ENCODE measurements around the gene MRPS15.
"Not testable (repeated sequence)": the region's sequence is repeated elsewhere in the genome, so short reads cannot be mapped to it uniquely, and the experiment has no call there.

Gene MRPS15

GRCh38 chr1:36497207-36497606, 33.0 kb upstream of the MRPS15 start:
- H3K27ac ChIP-seq, result no peak overlapping the region
- TF ChIP-seq, protein P1, sequence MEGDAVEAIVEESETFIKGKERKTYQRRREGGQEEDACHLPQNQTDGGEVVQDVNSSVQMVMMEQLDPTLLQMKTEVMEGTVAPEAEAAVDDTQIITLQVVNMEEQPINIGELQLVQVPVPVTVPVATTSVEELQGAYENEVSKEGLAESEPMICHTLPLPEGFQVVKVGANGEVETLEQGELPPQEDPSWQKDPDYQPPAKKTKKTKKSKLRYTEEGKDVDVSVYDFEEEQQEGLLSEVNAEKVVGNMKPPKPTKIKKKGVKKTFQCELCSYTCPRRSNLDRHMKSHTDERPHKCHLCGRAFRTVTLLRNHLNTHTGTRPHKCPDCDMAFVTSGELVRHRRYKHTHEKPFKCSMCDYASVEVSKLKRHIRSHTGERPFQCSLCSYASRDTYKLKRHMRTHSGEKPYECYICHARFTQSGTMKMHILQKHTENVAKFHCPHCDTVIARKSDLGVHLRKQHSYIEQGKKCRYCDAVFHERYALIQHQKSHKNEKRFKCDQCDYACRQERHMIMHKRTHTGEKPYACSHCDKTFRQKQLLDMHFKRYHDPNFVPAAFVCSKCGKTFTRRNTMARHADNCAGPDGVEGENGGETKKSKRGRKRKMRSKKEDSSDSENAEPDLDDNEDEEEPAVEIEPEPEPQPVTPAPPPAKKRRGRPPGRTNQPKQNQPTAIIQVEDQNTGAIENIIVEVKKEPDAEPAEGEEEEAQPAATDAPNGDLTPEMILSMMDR (IDR thresholded peaks at IDR 0.05), result no peak

DNA sequence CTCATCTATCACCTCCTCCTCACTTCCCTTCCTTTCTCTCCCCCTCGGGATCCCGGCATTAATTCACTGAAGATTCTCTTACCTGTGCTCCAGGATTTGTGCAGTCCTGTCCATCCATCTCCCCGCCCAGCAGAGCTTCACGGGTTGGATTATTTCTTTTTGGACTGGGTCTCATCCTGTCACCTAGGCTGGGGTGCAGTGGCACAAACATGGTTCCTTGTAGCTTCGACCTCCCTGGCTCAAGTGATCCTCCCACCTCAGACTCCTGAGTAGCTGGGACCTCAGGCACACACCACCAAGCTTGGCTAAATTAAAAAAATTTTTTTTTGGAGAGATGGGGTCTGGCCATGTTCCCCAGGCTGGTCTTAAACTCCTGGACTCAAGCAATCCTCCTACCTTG, 30.8 kb upstream of the MRPS15 start:
- no peak overlapping the region for H3K4me3 ChIP-seq (ENCODE audit: low read depth, low read length)
- H3K36me3 ChIP-seq (ENCODE audit: control insufficient read depth, insufficient read depth, low read length), result no peaks in the 10 kb centered on the region
- H2AFZ ChIP-seq, result no peak overlapping the region
- TF ChIP-seq, protein P1 (IDR thresholded peaks at IDR 0.05), result no peak
- no peaks in the 10 kb centered on the region for H3K79me2 ChIP-seq
- no peaks in the 10 kb centered on the region for H3K4me1 ChIP-seq
- H3K4me2 ChIP-seq (ENCODE audit: low read length), result no peak overlapping the region
- no peak overlapping the region for H3K9ac ChIP-seq
- H3K9me3 ChIP-seq (ENCODE audit: control insufficient read depth, low read length), result no peaks in the 10 kb centered on the region
- no peak overlapping the region for H3K27ac ChIP-seq
- no peaks in the 10 kb centered on the region for H3K27me3 ChIP-seq (ENCODE audit: control insufficient read depth, insufficient read depth, low read length)

More at GRCh38 chr1:36497207-36497606, 33.0 kb upstream of the MRPS15 start:
- no peak overlapping the region for H3K4me3 ChIP-seq (ENCODE audit: low read depth, low read length)
- no peak overlapping the region for H3K9ac ChIP-seq
- no peaks in the 10 kb centered on the region for H3K4me1 ChIP-seq
- H2AFZ ChIP-seq, result no peak overlapping the region
- H3K79me2 ChIP-seq, result no peaks in the 10 kb centered on the region
- H3K4me2 ChIP-seq (ENCODE audit: low read length), result no peak overlapping the region
- H3K36me3 ChIP-seq (ENCODE audit: control insufficient read depth, insufficient read depth, low read length), result no peaks in the 10 kb centered on the region
- H3K27me3 ChIP-seq (ENCODE audit: control insufficient read depth, insufficient read depth, low read length), result no peaks in the 10 kb centered on the region
- H3K9me3 ChIP-seq (ENCODE audit: control insufficient read depth, low read length), result no peaks in the 10 kb centered on the region

DNA sequence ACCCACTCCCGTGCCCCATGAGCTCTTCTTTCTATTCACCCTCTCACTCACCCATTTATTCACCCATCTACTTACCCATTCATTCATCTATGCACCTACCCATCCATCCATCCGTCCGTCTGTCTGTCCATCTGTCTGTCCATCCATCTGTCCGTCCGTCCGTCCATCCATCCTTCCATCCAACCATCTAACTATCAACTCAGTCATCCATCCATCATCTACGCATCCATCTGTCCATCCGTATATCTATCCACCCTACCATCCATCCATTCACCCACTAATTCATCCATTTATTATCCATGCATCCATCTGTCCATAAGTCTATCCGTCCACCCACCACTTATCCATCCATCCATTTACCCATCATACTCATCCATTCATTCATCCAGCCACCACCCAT, 29.3 kb upstream of the MRPS15 start:
- Histone ChIP-seq H3K9ac (no peak overlapping the region), H3K79me2 (no peaks in the 10 kb centered on the region), H3K4me1 (no peaks in the 10 kb centered on the region), H3K4me2 (ENCODE audit: low read length) (no peak overlapping the region), H3K4me3 (ENCODE audit: low read depth, low read length) (no peak overlapping the region), H3K9me3 (ENCODE audit: control insufficient read depth, low read length) (no peaks in the 10 kb centered on the region), H3K27ac (no peak overlapping the region), H3K27me3 (ENCODE audit: control insufficient read depth, insufficient read depth, low read length) (no peaks in the 10 kb centered on the region), H3K36me3 (ENCODE audit: control insufficient read depth, insufficient read depth, low read length) (no peaks in the 10 kb centered on the region), H2AFZ (no peak overlapping the region)
- TF ChIP-seq, protein P1 (IDR thresholded peaks at IDR 0.05), result no peak

DNA sequence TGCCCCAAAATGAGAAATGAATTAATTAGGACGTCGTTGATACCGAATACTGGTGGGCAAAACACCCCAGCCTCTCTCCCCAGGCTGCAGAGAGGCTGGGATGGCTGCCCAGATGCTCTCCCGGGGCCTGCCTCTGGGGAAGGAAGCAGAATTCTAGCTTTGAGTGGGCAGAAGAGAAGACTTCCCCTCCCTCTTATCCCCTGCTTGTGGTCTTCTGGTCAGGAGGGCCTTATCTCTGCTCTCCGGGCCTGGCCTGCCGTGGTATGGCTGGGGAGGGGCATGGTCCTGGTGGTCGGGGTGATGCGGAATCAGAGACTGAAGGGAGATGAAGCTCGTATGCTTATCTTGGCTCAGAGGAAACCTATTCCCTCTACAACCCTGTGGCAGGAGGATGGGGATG, 28.3 kb upstream of the MRPS15 start:
- no peaks in the 10 kb centered on the region for H3K79me2 ChIP-seq
- no peak overlapping the region for H2AFZ ChIP-seq
- H3K4me2 ChIP-seq (ENCODE audit: low read length), result no peak overlapping the region
- H3K4me3 ChIP-seq (ENCODE audit: low read depth, low read length), result no peak overlapping the region
- no peak overlapping the region for H3K27ac ChIP-seq
- no peaks in the 10 kb centered on the region for H3K36me3 ChIP-seq (ENCODE audit: control insufficient read depth, insufficient read depth, low read length)
- no peaks in the 10 kb centered on the region for H3K4me1 ChIP-seq
- H3K9me3 ChIP-seq (ENCODE audit: control insufficient read depth, low read length), result no peaks in the 10 kb centered on the region
- no peaks in the 10 kb centered on the region for H3K27me3 ChIP-seq (ENCODE audit: control insufficient read depth, insufficient read depth, low read length)
- TF ChIP-seq, protein P1 (IDR thresholded peaks at IDR 0.05), result no peak
- no peak overlapping the region for H3K9ac ChIP-seq

DNA sequence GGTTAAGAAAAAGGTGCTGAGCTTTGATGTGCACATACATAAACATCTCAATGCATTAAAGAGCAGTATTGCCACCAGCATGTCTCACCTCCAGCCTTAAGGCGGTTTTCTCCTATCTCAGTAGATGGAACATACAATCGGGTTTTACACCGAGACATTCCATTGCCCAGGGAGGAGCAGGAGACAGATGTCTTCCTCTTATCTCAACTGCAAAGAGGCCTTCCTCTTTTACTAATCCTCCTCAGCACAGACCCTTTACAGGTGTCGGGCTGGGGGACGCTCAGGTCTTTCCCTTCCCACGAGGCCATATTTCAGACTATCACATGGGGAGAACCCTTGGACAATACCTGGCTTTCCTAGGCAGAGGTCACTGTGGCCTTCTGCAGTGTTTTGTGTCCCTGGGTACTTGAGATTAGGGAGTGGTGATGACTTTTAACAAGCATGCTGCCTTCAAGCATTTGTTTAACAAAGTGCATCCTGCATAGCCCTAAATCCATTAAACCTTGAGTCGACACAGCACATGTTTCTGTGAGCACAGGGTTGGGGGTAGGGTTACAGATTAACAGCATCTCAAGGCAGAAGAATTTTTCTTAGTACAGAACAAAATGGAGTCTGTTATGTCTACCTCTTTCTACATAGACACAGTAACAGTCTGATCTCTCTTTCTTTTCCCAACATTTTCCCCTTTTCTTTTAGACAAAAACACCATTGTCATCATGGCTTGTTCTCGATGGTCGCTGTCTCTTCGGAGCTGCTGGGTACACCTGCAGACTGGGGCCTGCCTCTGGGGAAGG, 25.3 kb upstream of the MRPS15 start:
- not testable (repeated sequence) for H2AFZ ChIP-seq; H3K27ac ChIP-seq; H3K4me1 ChIP-seq; H3K4me2 ChIP-seq (ENCODE audit: low read length); H3K4me3 ChIP-seq (ENCODE audit: low read depth, low read length); H3K9me3 ChIP-seq (ENCODE audit: control insufficient read depth, low read length); H3K27me3 ChIP-seq (ENCODE audit: control insufficient read depth, insufficient read depth, low read length); H3K36me3 ChIP-seq (ENCODE audit: control insufficient read depth, insufficient read depth, low read length); H3K9ac ChIP-seq; H3K79me2 ChIP-seq
